ENCODE data around the gene SH3RF1. TPM values are rescaled to one million over a fixed set of nuclear protein-coding genes. Genes with fewer than 3 reads are reported as not detected.
A peak's percentile ranks its signal among the peaks of the same experiment; 100 is the strongest.
"Not testable (repeated sequence)": the region's sequence is repeated elsewhere in the genome, so short reads cannot be mapped to it uniquely, and the experiment has no call there.

SH3RF1 gene
- total RNA-seq, 4 donors from 2014 or later: 5.9 to 41.2 (median 15.0) TPM

DNA sequence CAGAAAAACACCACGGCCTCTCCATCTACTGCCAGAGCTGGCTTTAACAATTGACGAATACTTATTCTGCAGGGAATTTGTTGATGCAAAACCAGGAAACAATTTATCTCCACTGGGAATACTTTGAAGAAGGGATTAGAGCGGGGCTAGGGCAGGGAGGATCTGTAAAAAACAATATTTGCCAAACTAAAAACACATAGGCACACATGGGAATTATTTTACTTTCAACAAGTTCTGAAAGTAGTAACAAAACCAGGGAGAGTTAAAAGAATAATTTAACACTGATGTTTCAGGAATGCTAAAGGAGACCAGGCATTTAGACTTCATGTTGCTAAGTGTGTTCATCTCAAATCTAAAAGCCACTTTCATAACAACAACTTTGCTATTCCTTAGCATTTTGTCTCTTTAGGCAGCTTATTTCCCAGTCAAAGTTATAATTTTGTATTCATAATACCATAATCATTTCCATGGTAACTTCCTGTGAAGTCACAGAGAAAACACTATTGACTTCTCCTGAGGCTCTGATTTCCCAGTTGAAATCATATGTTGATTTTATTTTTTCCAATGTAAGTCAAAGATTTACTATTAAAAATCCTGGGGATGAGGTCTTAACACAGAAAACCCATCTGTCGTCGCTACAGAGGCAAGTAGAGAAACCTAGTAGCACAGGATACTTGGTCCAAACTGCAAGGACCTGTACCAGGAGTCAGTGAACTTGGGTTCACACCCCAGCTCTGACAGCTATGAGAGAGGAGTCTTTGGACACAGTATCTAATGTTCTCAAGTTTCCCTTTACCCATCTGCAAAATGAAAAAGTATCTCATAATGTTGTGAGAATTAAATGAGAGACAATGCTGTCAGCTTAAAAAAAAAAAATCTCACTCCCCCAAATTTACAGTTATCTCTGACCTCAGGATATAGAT, 69.3 kb downstream of the SH3RF1 start:
- no peak for DNase-seq
- Histone ChIP-seq H3K4me1 (peaks cover 0 to 5% of the 10 kb centered on the region in 2 donors), H3K9me3 (no peaks in the 10 kb centered on the region), H3K27ac (peak overlapping the region; percentile 40 to 61), H3K36me3 (no peaks in the 10 kb centered on the region), H3K27me3 (no peaks in the 10 kb centered on the region), H3K4me3 (no peak overlapping the region)
- intact Hi-C loops (cut with DNase I; ENCODE audit: low total_unique reads): no loop called here
- TF ChIP-seq, protein P1, sequence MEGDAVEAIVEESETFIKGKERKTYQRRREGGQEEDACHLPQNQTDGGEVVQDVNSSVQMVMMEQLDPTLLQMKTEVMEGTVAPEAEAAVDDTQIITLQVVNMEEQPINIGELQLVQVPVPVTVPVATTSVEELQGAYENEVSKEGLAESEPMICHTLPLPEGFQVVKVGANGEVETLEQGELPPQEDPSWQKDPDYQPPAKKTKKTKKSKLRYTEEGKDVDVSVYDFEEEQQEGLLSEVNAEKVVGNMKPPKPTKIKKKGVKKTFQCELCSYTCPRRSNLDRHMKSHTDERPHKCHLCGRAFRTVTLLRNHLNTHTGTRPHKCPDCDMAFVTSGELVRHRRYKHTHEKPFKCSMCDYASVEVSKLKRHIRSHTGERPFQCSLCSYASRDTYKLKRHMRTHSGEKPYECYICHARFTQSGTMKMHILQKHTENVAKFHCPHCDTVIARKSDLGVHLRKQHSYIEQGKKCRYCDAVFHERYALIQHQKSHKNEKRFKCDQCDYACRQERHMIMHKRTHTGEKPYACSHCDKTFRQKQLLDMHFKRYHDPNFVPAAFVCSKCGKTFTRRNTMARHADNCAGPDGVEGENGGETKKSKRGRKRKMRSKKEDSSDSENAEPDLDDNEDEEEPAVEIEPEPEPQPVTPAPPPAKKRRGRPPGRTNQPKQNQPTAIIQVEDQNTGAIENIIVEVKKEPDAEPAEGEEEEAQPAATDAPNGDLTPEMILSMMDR (IDR thresholded peaks at IDR 0.05): no peak
- no peak for TF ChIP-seq POLR2A (IDR thresholded peaks at IDR 0.05)

DNA sequence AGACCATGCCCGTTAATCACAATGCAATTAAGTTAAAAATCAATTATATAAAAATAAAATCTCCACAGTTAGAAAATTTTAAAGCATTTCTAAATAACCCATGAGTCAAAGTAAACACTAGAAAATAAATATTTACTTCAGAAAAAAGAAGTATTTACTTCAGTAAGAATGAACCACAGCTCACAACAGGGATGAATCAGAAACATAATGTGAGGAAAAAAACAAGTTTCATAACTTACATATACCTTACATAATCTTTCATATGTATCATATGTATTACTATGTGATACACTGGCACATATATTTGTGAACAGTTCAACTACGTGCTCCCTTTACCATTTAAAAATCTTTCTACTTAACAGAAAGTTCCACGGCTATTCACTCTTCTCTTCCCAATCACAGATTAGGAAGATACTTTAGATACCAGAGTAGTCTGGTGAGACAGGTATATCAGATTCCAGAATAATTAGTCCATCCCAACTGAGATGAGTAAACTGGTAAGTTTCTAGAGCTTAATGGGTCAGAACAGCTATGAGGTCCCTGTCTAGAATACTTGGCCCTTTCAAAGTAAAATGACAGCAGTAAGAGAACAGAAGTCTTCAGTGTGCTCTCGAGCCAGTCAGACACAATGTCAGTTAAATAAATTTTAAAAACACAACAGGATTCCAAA, 70.3 kb downstream of the SH3RF1 start:
- TF ChIP-seq, protein P1 (IDR thresholded peaks at IDR 0.05): no peak
- TF ChIP-seq POLR2A (IDR thresholded peaks at IDR 0.05): no peak
- H3K27ac ChIP-seq: no peak overlapping the region

DNA sequence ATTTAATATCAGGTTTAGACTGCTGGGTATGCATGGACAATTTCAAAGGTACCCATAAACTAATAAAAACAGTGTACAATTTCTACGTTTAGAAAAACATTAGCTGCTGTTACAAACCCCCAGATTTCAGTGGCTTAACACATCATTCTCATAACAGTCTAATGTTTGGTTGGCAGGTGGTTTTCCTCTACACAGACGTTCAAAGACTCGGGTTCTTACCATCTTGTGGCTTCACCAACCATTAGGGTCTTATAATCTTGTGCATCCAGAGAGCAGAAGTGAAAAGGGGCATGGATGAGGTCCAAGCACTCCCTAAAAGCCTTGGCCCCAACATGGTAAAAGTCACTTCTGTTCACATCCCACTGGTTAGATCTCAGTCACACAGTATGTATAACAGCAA, 71.6 kb downstream of the SH3RF1 start:
- intact Hi-C loops (cut with DNase I; ENCODE audit: low total_unique reads): no loop called here
- H3K36me3 ChIP-seq: no peaks in the 10 kb centered on the region
- no peaks in the 10 kb centered on the region for H3K27me3 ChIP-seq
- TF ChIP-seq, protein P1 (IDR thresholded peaks at IDR 0.05): no peak
- no peak for TF ChIP-seq POLR2A (IDR thresholded peaks at IDR 0.05)
- no peaks in the 10 kb centered on the region for H3K9me3 ChIP-seq
- DNase-seq: no peak
- H3K4me3 ChIP-seq: no peak overlapping the region
- H3K4me1 ChIP-seq: no peaks in the 10 kb centered on the region
- H3K27ac ChIP-seq: no peak overlapping the region

More for the DNA sequence above, 70.3 kb downstream of the SH3RF1 start:
- no peaks in the 10 kb centered on the region for H3K27me3 ChIP-seq
- H3K4me3 ChIP-seq: no peak overlapping the region
- no peaks in the 10 kb centered on the region for H3K9me3 ChIP-seq
- intact Hi-C loops (cut with DNase I; ENCODE audit: low total_unique reads): no loop called here
- DNase-seq: no peak
- no peaks in the 10 kb centered on the region for H3K36me3 ChIP-seq
- H3K4me1 ChIP-seq: no peaks in the 10 kb centered on the region

DNA sequence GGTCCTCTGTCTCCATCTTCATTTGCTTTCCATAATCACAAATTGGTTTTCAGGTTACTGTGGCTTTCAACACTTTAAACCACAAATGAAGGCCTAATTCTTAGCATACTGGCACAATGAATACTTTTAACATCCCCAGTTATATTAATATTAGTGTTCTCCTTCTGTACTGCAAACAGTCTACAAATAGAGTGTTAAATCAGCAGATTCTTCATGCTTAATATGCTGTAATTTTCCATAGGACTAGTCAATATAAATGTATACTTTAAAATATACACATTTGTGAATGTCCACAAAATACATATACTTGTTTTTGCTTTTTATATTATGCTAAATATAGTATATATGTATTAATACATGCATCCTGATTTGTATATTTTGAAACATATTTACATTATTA, 72.6 kb downstream of the SH3RF1 start:
- DNase-seq: no peak
- Histone ChIP-seq H3K4me1 (no peaks in the 10 kb centered on the region), H3K27ac (no peak overlapping the region), H3K9me3 (no peaks in the 10 kb centered on the region), H3K27me3 (no peaks in the 10 kb centered on the region), H3K36me3 (no peaks in the 10 kb centered on the region), H3K4me3 (no peak overlapping the region)
- intact Hi-C loops (cut with DNase I; ENCODE audit: low total_unique reads): no loop called here
- no peak for TF ChIP-seq POLR2A (IDR thresholded peaks at IDR 0.05)
- TF ChIP-seq, protein P1 (IDR thresholded peaks at IDR 0.05): no peak

DNA sequence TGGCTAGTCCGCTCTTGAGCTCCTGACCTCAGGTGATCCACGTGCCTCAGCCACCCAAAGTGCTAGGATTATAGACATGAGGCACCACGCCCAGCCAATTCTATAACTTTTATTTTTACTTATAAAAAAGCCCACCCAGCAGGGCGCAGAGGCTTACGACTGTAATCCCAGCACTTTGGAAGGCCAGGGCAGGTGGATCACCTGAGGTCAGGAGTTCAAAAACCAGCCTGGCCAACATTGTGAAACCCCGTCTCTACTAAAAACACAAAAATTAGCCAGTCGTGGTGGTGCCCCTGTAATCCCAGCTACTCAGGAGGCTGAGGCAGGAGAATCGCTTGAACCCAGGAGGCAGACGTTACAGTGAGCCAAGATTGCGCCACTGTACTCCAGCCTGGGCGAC, 73.5 kb downstream of the SH3RF1 start:
- H3K9me3 ChIP-seq; H3K4me3 ChIP-seq; intact Hi-C loops (cut with DNase I; ENCODE audit: low total_unique reads); H3K4me1 ChIP-seq; H3K27me3 ChIP-seq; H3K36me3 ChIP-seq; DNase-seq; H3K27ac ChIP-seq: not testable (repeated sequence)

Measured in uterus (tissue), 4 donors.